BLaER1 treated with 17β-estradiol and CSF1 and Interleukin-3, amounts not matched to agents 10 nM and 100 nM (cell line): ENCODE results near the gene FAM193A.
"Not testable (repeated sequence)": the region's sequence is repeated elsewhere in the genome, so short reads cannot be mapped to it uniquely, and the experiment has no call there.

Experiments
- H3K27ac ChIP-seq, 11 experiments: shearing (Covaris generic); formaldehyde crosslinking; 2 replicates each; pipeline ENCODE4 v1.8.1; 2022
- H3K27me3 ChIP-seq, 11 experiments: shearing (Covaris generic); formaldehyde crosslinking; 2 replicates each; pipeline ENCODE4 v1.8.1; 2022
- H3K36me3 ChIP-seq, 11 experiments: shearing (Covaris generic); formaldehyde crosslinking; 2 replicates each; pipeline ENCODE4 v1.8.1; 2022
- H3K4me1 ChIP-seq, 10 experiments: shearing (Covaris generic); formaldehyde crosslinking; 2 replicates each; pipeline ENCODE4 v1.8.1; 2022
- H3K4me2 ChIP-seq, 11 experiments: shearing (Covaris generic); formaldehyde crosslinking; 2 replicates each; pipeline ENCODE4 v1.8.1; 2022
- H3K4me3 ChIP-seq, 10 experiments: shearing (Covaris generic); formaldehyde crosslinking; 2 replicates each; pipeline ENCODE4 v1.8.1; 2022
- H3K9ac ChIP-seq, 11 experiments: shearing (Covaris generic); formaldehyde crosslinking; 2 replicates each; pipeline ENCODE4 v1.8.1; 2022
- H3K9me3 ChIP-seq, 11 experiments: shearing (Covaris generic); formaldehyde crosslinking; replicated peaks in 1 of 11; 2 replicates each; pipeline ENCODE4 v1.8.1; 2022
- H4K20me1 ChIP-seq, 11 experiments: shearing (Covaris generic); formaldehyde crosslinking; 2 replicates each; pipeline ENCODE4 v1.8.1; 2022
- Cebpa-rat ChIP-seq, 11 experiments: shearing (Covaris generic); IDR thresholded peaks; 2 replicates each; pipeline ENCODE4 v1.8.1; 2022

The FAM193A gene

DNA sequence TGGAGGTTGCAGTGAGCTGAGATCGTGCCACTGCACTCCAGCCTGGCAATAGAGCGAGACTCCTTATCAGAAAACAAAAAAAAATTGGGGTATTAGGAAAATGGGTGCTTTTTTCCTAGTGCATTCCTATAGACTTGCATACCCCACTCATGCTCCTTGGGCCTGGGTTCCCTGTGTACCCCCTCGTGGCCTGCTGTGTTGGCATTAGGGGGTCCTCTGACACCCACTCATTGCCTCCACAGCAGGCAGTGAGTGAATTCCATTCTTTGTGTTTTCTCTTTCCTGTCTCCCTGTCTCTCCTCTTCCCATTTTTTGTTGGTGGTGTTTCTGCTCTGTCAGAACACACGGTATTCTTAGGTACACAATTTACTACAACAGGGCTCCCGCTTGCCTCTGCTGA, 176.9 kb downstream of the FAM193A start:
- H3K9ac ChIP-seq: peak overlapping the region in 1 of 11 experiments; percentile 34; a peak in 2 of 22 replicates
- H3K4me2 ChIP-seq: peak overlapping the region; percentile 38 to 81 (median 62)
- peaks cover 40 to 67% (median 54%) of the 10 kb centered on the region in 11 experiments for H3K36me3 ChIP-seq
- H3K27ac ChIP-seq: 0 out of 22 replicates have a peak overlapping the region, but pooled peaks of 2 of the 11 experiments have one; percentile 4 to 29
- peaks cover 0 to 51% (median 31%) of the 10 kb centered on the region in 11 experiments; a peak in 19 of 22 replicates for H4K20me1 ChIP-seq
- H3K4me1 ChIP-seq: peaks cover 35 to 56% (median 49%) of the 10 kb centered on the region in 10 experiments
- no peaks in the 10 kb centered on the region for H3K27me3 ChIP-seq
- 0 out of 20 replicates have a peak overlapping the region, but pooled peaks of 1 of the 10 experiments have one; percentile 10 for H3K4me3 ChIP-seq
- no peak for TF ChIP-seq Cebpa-rat (IDR thresholded peaks at IDR 0.05)
- H3K9me3 ChIP-seq: peaks cover 0 to 8% (median 5%) of the 10 kb centered on the region in 11 experiments; a peak in 7 of 22 replicates

- Histone ChIP-seq H3K4me2 (peak overlapping the region; percentile 38 to 81 (median 62)), H3K4me1 (peaks cover 35 to 54% (median 45%) of the 10 kb centered on the region in 10 experiments), H3K27ac (peak overlapping the region in 4 of 11 experiments; percentile 8 to 30 (median 19); a peak in 4 of 22 replicates), H3K27me3 (no peaks in the 10 kb centered on the region), H3K9ac (peak overlapping the region in 4 of 11 experiments; percentile 1 to 34 (median 18); a peak in 5 of 22 replicates), H4K20me1 (peaks cover 0 to 49% (median 30%) of the 10 kb centered on the region in 11 experiments; a peak in 19 of 22 replicates), H3K4me3 (no peak overlapping the region), H3K36me3 (peaks cover 45 to 70% (median 58%) of the 10 kb centered on the region in 11 experiments), H3K9me3 (peaks cover 0 to 8% (median 5%) of the 10 kb centered on the region in 11 experiments; a peak in 7 of 22 replicates)
- TF ChIP-seq Cebpa-rat (IDR thresholded peaks at IDR 0.05): no peak
These were observed 177.8 kb downstream of the FAM193A start for GRCh38 chr4:2714061-2714770.

GRCh38 chr4:2714918-2715317, 178.5 kb downstream of the FAM193A start:
- peaks cover 0 to 49% (median 30%) of the 10 kb centered on the region in 11 experiments; a peak in 19 of 22 replicates for H4K20me1 ChIP-seq
- H3K9ac ChIP-seq: no peak overlapping the region
- H3K9me3 ChIP-seq: peaks cover 0 to 8% (median 5%) of the 10 kb centered on the region in 11 experiments; a peak in 7 of 22 replicates
- H3K4me3 ChIP-seq: no peak overlapping the region
- no peak overlapping the region for H3K27ac ChIP-seq
- peaks cover 49 to 69% (median 62%) of the 10 kb centered on the region in 11 experiments for H3K36me3 ChIP-seq
- TF ChIP-seq Cebpa-rat (IDR thresholded peaks at IDR 0.05): no peak
- peak overlapping the region in 9 of 11 experiments; percentile 44 to 81 (median 62); a peak in 11 of 22 replicates for H3K4me2 ChIP-seq
- H3K27me3 ChIP-seq: no peaks in the 10 kb centered on the region
- H3K4me1 ChIP-seq: peaks cover 35 to 48% (median 41%) of the 10 kb centered on the region in 10 experiments

DNA sequence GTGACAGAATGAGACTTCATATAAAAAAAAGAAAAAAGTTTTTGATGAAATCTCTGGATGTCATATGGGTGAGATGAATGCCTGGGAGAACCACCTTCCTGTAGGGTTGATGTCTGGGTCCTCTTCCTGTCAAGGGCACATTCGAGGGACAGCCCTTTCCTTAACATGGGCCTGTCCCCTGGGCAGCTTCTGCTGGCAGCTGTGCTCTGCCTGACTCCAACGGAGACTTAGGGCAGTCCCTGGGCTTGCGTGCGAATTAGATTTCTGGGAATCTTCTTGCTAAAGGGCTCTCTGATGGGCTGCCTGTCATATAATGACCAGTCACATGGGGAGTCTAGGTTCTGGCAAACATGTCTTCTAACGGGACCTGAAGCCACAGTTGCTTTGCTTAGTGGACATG, 179.0 kb downstream of the FAM193A start:
- peak overlapping the region in 1 of 11 experiments; percentile 74; a peak in 1 of 22 replicates for H3K4me2 ChIP-seq
- peaks cover 51 to 72% (median 64%) of the 10 kb centered on the region in 11 experiments for H3K36me3 ChIP-seq
- H4K20me1 ChIP-seq: peaks cover 0 to 46% (median 28%) of the 10 kb centered on the region in 11 experiments; a peak in 20 of 22 replicates
- H3K27me3 ChIP-seq: no peaks in the 10 kb centered on the region
- no peak overlapping the region for H3K4me3 ChIP-seq
- no peak overlapping the region for H3K9ac ChIP-seq
- H3K27ac ChIP-seq: no peak overlapping the region
- TF ChIP-seq Cebpa-rat (IDR thresholded peaks at IDR 0.05): no peak
- peaks cover 0 to 8% (median 5%) of the 10 kb centered on the region in 11 experiments; a peak in 7 of 22 replicates for H3K9me3 ChIP-seq
- H3K4me1 ChIP-seq: peaks cover 35 to 44% (median 40%) of the 10 kb centered on the region in 10 experiments

GRCh38 chr4:2716236-2716635, 179.8 kb downstream of the FAM193A start:
- Histone ChIP-seq H3K9me3 (peaks cover 0 to 8% (median 5%) of the 10 kb centered on the region in 11 experiments; a peak in 7 of 22 replicates), H3K4me2 (no peak overlapping the region), H3K4me1 (peaks cover 35 to 43% (median 39%) of the 10 kb centered on the region in 10 experiments), H4K20me1 (peaks cover 0 to 44% (median 26%) of the 10 kb centered on the region in 11 experiments; a peak in 20 of 22 replicates), H3K27me3 (no peaks in the 10 kb centered on the region), H3K27ac (no peak overlapping the region), H3K4me3 (no peak overlapping the region), H3K36me3 (peaks cover 57 to 78% (median 70%) of the 10 kb centered on the region in 11 experiments), H3K9ac (no peak overlapping the region)
- no peak for TF ChIP-seq Cebpa-rat (IDR thresholded peaks at IDR 0.05)

GRCh38 chr4:2721586-2721985, 185.1 kb downstream of the FAM193A start:
- H3K4me3 ChIP-seq: no peak overlapping the region
- no peaks in the 10 kb centered on the region for H3K9me3 ChIP-seq
- no peaks in the 10 kb centered on the region for H3K27me3 ChIP-seq
- H3K4me2 ChIP-seq: no peak overlapping the region
- peaks cover 0 to 17% (median 7%) of the 10 kb centered on the region in 11 experiments; a peak in 9 of 22 replicates for H4K20me1 ChIP-seq
- no peak for TF ChIP-seq Cebpa-rat (IDR thresholded peaks at IDR 0.05)
- no peak overlapping the region for H3K9ac ChIP-seq
- H3K36me3 ChIP-seq: peaks cover 70 to 95% (median 80%) of the 10 kb centered on the region in 11 experiments
- no peak overlapping the region for H3K27ac ChIP-seq
- H3K4me1 ChIP-seq: 0 out of 20 replicates have a peak, but pooled peaks cover 0 to 3% (median 0%) of the 10 kb centered on the region in 10 experiments

- Histone ChIP-seq H3K36me3 (peaks cover 68 to 95% (median 78%) of the 10 kb centered on the region in 11 experiments), H3K4me3 (no peak overlapping the region), H3K27ac (no peak overlapping the region), H3K27me3 (no peaks in the 10 kb centered on the region), H3K4me1 (0 out of 20 replicates have a peak, but pooled peaks cover 0 to 3% (median 0%) of the 10 kb centered on the region in 10 experiments), H3K4me2 (no peak overlapping the region), H4K20me1 (peaks cover 0 to 17% (median 7%) of the 10 kb centered on the region in 11 experiments; a peak in 9 of 22 replicates), H3K9ac (no peak overlapping the region), H3K9me3 (no peaks in the 10 kb centered on the region)
- TF ChIP-seq Cebpa-rat (IDR thresholded peaks at IDR 0.05): no peak
These were observed 185.6 kb downstream of the FAM193A start for GRCh38 chr4:2722033-2722432.

DNA sequence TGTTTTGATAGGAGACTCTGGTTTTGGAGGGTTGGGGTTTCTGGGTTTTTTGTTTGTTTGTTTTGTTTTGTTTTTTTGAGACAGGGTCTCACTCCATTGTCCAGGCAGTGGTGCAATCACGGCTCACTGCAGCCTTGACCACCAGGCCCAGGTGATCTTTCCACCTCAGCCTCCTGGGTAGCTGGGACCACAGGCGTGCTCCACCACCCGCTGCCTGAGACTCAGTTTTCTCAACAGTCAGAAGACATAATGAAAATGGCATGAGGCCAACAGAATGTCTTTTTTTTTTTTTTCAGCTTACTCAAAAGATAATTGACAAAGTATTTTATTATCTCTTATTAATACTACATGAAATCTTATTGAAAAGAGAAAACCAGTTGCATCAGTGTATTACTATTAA, 187.3 kb downstream of the FAM193A start:
- no peak overlapping the region for H3K4me2 ChIP-seq
- no peak for TF ChIP-seq Cebpa-rat (IDR thresholded peaks at IDR 0.05)
- H3K27ac ChIP-seq: no peak overlapping the region
- H3K36me3 ChIP-seq: peaks cover 57 to 96% (median 77%) of the 10 kb centered on the region in 11 experiments
- H3K4me1 ChIP-seq: 0 out of 20 replicates have a peak, but pooled peaks cover 0 to 3% (median 0%) of the 10 kb centered on the region in 10 experiments
- no peak overlapping the region for H3K4me3 ChIP-seq
- no peaks in the 10 kb centered on the region for H3K9me3 ChIP-seq
- no peaks in the 10 kb centered on the region for H3K27me3 ChIP-seq
- no peak overlapping the region for H3K9ac ChIP-seq
- H4K20me1 ChIP-seq: peaks cover 0 to 18% (median 7%) of the 10 kb centered on the region in 11 experiments; a peak in 11 of 22 replicates

DNA sequence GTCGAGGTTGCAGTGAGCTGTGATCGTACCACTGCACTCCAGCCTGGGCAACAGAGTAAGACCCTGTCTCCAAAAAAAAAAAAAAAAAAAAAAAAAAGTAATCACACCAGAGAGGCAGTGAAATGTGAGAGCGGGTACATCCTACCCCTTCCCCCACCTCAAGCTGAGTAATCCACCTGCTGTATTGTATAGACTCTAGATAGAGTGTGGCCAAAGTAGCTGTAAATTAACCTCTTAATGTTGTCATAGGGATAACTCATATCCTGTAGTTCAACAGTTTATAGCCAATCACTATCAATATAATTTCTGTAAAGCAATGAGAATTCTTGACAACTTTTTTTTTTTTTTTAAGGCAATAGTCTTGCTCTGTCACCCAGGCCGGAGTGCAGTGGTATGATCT, 188.9 kb downstream of the FAM193A start:
- H4K20me1 ChIP-seq: peaks cover 0 to 34% (median 10%) of the 10 kb centered on the region in 11 experiments; a peak in 11 of 22 replicates
- no peaks in the 10 kb centered on the region for H3K9me3 ChIP-seq
- no peak overlapping the region for H3K27ac ChIP-seq
- H3K4me3 ChIP-seq: no peak overlapping the region
- no peak overlapping the region for H3K9ac ChIP-seq
- no peak overlapping the region for H3K4me2 ChIP-seq
- peaks cover 59 to 98% (median 80%) of the 10 kb centered on the region in 11 experiments for H3K36me3 ChIP-seq
- TF ChIP-seq Cebpa-rat (IDR thresholded peaks at IDR 0.05): no peak
- H3K4me1 ChIP-seq: 0 out of 20 replicates have a peak, but pooled peaks cover 0 to 3% (median 0%) of the 10 kb centered on the region in 10 experiments
- H3K27me3 ChIP-seq: no peaks in the 10 kb centered on the region

DNA sequence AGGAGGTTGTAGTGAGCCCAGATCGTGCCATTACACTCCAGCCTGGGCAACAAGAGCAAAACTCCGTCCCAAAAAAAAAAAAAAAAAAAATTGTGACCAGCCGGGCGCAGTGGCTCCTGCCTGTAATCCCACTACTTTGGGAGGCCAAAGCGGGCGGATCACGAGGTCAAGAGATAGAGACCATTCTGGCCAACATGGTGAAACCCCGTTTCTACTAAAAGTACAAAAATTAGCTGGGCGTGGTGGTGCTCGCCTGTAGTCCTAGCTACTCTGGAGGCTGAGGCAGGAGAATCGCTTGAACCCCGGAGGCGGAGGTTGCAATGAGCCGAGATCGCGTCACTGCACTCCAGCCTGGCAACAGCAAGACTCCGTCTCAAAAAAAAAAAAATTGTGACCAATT, 190.4 kb downstream of the FAM193A start:
- not testable (repeated sequence) for H3K27ac ChIP-seq, H3K4me3 ChIP-seq, H3K4me2 ChIP-seq, H3K9me3 ChIP-seq, H3K27me3 ChIP-seq, H3K9ac ChIP-seq, H3K4me1 ChIP-seq
- H3K36me3 ChIP-seq: peaks cover 61 to 98% (median 81%) of the 10 kb centered on the region in 11 experiments
- H4K20me1 ChIP-seq: peaks cover 0 to 35% (median 6%) of the 10 kb centered on the region in 11 experiments; a peak in 10 of 22 replicates
